Measurements from ENCODE around the gene ZNF181.

DNA sequence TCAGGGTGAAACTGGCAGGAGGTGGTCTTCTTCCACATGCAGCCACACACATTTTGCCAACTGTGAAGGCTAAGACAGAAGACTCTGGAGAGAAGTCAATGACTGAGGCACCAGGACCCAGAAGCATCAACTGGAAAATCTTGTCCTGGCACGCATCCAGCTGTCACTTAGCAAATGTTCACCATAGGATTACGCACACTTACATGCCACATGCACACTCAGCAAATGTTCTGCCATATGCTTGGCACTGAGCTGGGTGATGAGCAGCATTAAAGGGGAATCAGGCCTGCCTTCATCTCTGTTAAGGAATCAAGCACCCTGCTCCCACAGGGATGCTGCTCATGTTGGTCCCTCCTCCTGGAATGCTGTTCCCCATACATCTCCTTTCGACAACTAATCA lies 33.9 kb downstream of the ZNF181 start:
- TF ChIP-seq POLR2A (IDR thresholded peaks at IDR 0.05) (no peak), CTCF (IDR thresholded peaks at IDR 0.05) (no peak)

Data from ovary (tissue), 3 donors.